NCI-H345 treated with DMSO at 0.1 percent for 48 hours (cell line): ENCODE results near the gene RBM45.
A peak's percentile ranks its signal among the peaks of the same experiment; 100 is the strongest.
"Not testable (repeated sequence)": the region's sequence is repeated elsewhere in the genome, so short reads cannot be mapped to it uniquely, and the experiment has no call there.

Experiments
- DNase-seq: peaks from one replicate; lab custom pipeline; 2025; ENCODE audit not compliant: unreplicated experiment; lab: John Stamatoyannopoulos, UW

The RBM45 gene, protein sequence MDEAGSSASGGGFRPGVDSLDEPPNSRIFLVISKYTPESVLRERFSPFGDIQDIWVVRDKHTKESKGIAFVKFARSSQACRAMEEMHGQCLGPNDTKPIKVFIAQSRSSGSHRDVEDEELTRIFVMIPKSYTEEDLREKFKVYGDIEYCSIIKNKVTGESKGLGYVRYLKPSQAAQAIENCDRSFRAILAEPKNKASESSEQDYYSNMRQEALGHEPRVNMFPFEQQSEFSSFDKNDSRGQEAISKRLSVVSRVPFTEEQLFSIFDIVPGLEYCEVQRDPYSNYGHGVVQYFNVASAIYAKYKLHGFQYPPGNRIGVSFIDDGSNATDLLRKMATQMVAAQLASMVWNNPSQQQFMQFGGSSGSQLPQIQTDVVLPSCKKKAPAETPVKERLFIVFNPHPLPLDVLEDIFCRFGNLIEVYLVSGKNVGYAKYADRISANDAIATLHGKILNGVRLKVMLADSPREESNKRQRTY

DNA sequence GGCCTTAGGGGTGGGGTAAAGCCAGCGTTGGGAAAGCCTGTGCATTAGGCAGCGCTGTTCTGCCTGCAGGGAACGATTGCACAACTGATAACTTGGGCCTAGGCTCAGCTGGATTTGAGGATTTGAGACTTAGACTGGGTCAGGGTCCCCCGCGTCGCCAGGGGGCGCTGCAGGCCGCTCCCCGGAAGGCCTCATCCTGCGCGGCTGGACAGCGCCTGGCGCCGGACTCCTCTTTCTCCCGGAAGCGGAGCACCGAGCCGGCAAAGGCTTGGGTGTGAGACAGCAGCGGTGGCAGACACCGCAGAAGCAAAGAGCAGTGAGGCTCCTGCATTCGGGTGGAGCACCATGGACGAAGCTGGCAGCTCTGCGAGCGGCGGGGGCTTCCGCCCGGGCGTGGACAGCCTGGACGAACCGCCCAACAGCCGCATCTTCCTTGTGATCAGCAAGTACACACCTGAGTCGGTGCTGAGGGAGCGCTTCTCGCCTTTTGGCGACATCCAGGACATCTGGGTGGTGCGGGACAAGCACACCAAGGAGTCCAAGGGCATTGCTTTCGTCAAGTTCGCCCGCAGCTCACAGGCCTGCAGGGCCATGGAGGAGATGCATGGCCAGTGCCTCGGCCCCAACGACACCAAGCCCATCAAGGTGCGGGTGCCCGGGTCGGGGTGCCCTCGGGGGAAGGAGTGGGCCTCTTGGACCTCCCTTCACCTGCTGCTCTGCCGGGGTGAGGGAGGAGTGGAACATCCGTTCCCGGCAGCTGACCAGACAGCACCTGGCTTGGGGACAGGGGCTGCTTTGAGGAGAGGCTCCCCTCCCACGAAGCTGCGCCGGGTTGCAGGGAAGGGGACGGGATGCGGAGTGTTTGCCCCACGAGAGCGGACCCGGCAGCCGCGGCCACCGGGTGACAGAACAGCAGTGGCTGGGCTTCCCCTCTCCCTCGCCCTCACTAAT is at the start of gene RBM45:
TSS of gene RBM45 (plus strand) at position 236 of the 951 bp plus-strand sequence. CDS start at position 346, 110 bp downstream.
- DNase-seq, result peak; percentile 85

DNA sequence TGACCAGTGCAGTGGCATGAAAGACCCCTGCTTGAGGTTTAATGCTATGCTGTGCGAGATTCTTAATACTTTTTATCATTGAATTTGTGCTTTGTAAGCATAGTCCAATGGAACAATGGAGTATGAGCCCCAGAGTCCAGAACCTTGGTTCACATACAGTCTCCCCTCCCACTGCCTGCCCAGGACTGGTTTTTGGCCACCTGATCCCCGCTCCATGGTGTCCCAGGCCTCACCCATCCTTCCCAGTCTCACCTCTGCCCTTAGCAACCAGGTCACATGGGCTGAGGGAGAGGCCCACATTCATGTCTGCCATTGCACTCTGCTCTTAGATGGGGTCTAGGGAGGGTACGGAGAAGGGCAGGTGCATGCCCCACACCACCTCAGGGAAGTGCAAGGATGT is 45.9 kb upstream of the RBM45 start:
- no peak for DNase-seq

DNA sequence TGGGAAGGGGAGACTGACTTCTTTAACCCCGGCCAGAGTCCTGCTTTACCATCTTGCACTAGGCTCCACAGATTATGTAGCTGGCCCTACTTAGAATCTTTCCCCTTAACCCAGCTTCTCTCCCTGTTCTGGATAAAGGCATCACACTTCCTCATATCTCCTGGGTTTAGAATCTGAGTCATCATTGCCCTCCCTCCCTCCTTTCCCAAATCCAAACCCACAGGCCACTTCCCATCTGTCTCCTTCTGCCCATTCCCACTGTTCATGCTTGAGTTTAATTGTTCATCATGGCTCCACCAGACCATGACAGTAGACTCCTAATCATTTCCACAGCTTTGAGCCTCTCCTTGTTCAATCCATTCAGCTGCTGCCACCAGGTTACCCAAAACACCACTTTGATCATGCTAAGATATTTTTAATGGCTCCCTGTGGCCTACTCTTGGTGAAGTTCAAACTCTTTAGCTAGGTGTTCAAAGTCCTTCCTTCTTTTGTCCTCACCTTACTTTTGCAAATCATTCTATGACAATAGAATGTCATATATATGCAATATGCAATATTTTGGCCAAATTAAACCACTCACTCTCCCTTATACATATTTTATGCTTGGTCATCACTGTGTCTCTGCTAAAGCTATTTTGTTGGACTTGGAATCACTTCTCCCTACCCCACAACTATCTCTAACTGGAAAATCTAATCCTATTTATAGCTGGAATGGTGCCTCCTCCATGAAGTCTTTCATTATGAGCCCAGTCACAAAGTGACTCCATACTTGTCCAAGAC is 45.2 kb upstream of the RBM45 start:
- peak; percentile 48 for DNase-seq

DNA sequence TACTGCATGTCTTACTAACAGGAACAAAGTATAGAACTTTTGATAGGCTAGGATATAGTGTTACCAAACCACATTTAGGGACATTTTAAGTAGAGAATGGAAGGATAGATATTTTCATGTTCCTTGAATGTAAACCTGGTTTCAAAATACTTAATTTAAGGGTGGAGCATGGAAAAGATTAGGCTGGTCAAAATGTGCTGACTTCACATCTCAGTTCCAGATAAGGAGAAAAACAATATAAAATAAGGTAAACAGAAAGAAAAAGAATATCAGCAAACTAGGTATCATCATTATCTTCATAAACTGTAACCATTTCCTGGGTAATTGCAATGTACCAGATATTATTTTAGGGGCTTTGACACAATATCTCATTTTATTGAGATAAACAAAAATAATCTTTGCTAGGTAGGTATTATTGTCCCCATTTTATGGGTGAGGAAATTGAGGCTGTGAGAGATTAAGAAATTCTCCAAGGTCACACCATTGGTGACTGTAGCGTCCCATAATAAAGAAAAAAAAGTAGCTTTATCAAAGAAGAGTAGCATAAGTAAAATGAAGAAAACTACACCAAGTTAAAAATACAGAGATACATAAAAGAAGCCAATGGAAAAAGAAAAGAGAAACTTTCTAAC is 43.3 kb upstream of the RBM45 start:
- DNase-seq, result no peak

DNA sequence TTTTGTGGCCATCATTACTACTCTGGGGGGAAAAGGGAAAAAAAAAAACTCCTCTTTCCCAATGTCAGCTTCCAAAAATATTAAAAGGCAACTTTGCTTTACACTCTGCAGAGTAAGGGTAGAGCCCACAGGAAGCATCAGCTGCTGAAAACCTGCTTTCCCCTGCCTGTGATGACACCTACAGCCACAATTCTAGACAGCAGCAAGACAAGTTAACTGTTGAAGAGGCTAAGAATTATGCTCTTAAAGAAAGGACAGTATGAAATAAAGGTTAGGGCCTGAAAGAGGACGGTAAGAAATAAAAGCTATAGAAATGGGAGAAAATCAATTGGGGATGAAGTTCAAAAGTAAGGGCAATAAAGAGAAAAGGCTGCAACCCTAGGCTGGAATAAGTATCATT is 42.7 kb upstream of the RBM45 start:
- no peak for DNase-seq

DNA sequence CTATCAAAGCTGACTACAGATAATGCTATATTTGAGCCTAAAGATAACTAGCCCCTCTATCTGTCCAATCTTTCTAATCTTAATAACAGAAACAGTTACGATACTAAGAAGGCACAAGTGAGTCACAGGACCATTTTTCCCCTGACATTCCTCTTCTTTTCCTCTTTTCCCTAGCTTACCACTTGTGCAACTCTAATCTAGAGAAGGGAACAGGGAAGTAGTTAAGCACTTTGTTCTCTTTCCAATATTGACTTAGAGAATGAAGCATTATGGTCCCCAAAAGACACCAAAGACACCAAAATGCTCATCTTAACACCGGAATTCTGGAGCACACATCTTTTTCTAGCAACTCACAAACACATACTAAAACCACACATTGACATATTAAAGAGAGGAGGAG is 41.4 kb upstream of the RBM45 start:
- DNase-seq, result no peak

DNA sequence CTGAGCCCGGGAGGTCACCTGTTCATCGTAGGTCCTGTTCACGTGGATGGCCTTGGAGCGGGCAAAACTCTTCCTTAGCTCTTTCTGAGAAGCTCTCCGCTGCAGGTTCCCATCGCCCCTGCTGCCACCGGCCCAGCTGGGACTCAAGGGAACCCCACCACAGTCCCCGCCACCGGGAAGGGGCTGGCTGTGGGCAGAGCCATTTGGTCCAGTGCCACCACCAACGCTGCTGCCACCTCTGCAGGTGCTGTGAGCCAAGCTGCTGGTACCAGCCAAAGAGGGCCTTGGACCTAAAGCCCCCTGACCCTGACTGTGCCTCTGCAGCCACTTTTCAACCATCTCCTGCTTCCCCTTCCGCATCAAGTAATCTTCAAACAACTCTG is 40.2 kb upstream of the RBM45 start:
- DNase-seq, result no peak

DNA sequence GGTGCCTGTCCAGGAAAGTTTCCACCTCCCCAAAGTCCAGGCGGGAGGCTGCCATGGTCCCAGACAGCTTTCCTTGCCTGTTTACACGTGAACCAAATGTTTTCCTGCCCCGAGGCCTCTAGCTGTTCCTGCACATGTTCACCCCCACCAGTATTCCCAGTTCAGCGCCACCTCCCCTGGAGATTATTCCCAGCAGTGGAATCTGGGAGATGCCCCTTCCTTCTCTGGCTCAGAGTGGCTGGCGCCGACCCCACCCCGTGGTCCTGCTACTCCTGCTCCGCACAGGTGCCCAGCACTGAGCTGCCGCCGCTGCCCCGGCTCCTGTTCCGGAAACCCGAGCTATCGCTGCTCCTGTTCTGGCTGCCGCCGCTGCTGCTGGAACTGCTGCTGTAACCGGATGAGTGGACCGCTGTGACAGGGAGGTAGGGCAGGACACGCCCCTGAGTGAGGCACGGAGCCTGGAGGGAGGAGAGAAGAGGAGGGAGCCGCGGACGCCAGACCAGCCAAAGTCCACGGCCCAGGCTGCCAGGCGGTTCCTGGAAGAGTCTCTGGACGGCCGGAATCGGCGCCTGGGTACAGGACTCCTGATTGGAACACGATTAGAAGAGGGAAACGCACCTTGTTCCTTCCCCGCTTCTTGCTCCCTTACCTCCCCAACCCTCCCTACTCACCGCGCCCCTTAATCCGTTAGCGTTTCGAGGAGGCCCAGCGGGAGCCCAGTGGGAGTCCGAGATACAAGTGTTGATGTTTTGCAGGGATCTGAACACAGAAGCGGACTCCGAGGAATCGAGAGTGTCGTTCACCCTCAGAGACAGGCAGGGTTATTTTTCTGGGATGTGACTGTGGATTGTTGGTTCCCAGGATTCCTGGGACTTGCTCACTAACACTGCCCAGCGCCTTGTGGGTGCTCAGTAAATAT is 39.6 kb upstream of the RBM45 start, which contains the start of gene PDE11A:
TSS of gene PDE11A (minus strand) at position 395 of the 919 bp plus-strand sequence. CDS start at position 55, 340 bp downstream.
- DNase-seq, result peak; percentile 68

DNA sequence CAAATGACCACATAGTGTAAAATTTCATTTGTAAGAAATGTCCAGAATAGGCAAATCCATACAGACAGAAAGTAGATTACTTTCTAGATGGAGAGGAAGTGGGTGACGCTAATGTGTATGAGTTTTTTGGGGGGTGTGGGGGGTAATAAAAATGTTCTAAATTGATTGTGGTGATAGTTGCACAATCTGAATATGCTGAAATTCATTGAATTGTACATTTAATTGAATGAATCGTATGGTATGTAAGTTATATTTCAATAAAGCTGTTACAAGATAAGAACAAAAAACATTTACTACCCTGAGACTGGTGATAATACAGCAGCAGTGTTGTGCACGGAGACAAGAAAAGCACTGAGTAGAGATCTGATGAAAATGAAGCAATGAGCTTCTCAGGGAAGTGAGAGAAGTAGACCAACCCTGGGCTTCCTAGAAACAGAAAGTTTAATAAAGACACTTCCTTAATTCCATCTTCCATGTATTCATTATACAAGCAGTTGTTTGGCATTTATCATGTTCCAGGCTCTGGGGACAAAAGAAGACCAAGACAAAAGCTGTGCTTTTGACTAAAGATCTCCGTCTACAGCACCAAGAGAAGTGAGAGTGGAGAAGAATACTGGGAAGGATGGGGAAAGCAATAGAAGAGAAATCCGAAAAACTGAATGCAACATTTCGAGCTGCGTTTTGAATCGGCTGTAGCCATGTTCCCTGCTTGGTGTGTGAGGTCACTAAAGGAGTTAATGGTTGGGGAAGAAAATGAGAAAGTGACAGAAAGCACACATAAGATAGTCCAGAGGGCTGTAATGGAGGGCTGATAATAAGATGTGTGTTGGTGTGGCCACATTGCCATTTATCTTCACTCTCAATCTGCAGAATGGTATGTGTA is 37.9 kb upstream of the RBM45 start:
- DNase-seq, result no peak

DNA sequence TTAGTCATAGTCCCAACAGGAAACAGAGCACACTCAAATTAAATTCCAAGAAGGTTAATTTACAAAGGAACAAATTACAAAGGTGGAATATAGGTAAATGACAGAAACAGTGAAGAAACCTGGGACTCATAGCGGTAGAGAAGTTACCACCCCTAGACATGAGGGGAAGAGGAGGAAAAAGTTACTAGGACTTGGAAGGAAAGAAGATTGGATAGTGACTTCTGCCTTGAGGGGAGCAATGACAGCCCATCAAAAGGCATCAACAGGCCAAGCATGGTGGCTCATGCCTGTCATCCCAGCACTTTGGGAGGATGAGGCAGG is 37.3 kb upstream of the RBM45 start:
- DNase-seq, result no peak

DNA sequence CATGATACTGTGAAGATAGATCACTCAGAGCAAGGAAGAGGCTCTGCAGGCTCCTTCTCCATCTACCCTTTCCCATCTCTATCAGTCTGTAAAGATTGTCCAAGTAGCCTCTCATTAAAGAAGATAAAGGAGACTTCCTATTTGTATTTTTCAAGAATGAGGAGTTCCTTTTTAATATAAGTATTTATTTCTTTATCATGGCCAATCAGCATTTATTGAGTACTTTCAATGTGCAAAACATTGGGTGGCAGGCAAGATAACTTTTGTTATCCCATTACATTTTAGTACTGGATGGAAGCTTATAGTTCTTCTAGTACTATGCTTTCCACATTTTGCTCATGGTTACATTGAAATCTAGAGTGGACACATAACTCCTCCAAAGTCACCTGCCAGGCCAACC is 36.1 kb upstream of the RBM45 start:
- DNase-seq, result no peak

DNA sequence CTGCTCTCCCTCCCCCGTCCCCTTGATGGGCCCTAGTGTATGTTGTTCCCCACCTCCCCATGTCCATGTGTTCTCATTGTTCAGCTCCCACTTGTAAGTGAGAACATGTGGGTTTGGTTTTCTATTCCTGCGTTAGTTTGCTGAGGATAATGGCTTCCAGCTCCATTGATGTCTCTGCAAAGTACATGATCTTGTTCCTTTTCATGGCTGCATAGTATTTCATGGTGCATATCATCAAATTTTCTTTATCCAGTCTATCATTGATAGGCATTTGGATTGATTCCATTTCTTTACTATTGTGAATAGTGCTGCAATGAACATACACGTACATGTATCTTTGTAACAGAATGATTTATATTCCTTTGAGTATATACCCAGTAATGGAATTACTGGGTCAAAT is 33.0 kb upstream of the RBM45 start:
- not testable (repeated sequence) for DNase-seq

DNA sequence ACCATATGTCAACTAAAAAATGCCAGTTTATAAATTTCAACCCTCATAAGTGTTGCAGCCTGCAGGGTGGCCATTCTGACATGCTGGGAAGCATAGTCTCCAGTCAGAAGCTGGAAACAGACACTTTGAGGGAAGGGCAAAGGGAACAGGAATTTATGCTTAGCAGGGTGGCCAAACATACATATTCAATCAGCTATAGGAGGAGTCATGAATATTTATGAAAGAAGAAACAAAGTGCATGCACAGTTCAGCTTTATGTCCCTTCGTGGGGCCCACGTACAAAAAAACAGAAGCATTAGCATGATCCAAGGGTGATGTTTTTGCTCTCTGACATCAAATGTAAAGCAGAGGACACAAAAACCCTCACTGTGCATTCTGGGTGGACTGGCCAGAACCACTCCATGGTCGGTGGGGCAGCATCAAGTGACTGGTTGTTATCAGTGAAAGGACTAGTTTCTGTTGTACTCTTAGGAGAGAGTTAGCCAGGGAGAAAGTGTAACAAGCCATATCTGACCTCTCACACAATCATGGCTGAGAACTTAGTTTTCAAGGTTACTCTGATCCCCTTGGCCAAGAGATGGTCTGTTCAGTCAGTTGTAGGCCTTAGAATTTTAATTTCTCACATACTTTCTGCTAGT is 29.7 kb upstream of the RBM45 start:
- no peak for DNase-seq

DNA sequence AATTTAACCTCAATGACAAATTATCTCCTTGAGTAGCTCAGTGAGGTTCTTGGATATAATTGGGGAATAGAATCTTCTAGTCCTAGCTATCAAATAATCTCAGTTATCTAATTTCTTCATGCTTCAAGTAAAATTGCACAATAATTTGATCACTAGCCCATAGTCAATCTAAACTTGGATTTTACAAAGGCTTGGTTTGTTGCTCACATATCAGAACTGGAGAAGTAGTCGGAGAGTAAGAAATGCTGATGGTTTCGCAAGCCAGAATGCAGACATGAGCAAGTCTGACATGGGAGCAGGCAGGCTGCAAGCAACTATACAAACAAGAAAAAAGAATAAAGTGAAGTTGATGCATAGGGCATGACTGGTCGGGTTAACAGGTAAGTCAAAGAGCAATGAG is 28.0 kb upstream of the RBM45 start:
- DNase-seq, result no peak

DNA sequence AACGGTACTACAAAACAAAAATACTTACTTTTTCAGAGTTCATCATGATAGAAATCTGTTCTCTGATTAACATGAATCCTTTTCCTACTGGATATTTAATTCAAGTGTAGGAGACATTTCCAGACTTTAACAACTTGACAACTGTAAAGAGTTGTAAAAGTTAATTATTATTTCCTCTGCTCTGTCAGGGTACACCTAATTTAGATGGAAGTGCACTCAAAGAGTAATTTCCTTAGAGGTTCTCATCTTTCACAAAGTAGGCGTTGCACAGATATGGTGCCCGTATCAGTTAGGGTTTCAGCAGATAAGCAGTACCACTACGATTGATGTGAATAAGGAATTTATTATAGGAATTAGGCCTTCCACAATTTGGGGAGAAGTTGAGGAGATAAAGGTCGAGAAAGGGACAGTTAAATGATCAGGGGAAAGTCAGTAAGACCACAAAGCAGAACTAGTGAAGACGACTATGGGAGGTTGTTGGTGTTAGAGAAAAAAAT is 23.4 kb upstream of the RBM45 start:
- DNase-seq, result no peak

DNA sequence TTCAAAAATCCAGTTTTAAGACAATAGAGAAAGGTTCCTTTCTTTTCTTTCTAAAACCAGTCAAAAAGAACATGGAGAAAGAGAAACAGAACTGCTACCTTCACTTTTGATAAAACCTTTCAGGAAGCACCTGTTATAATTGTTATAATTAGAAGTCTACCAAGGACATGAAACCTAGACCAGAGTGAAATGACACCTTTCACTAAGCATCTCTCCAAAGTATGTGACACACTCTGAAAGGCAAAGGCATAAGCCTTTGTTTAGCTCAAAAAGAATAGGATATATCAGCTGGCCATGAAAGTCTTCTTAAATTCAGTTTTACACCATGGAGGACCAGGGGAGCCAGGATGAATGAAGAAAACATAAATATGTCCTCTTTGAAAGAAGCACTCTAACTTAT is 18.8 kb upstream of the RBM45 start:
- no peak for DNase-seq

DNA sequence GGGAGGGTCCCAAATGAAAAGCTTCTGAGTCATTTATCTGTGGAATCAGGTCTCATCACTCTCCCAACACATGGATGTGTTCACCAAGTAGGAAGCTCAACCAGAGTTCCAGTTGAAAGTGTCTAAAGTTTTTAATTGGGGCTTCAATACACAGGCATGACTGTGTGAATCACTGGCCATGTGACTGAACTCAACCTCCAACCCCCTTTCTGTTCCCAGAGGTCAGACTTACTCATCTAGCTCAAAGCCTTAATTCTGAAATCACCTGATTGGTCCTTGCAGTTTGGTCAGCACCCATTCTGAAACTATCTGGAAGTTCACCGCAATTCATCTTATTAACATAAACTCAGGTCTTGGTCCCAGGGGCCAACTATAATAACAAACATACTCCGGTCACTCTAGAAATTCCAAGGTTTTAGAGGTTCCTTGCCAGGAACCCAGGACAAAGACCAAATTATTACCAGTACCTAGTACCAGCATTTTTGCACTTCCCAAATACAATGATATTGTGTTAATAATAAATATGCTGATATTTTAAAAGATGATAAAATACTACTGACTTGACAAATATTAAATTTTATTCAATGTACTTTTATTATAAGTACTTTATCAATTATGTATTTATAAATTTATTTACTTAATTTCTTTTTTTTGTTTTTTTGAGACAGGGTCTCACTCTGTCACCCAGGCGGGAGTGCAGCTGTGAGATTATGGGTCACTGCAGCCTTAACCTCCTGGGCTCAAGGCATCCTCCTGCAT is 10.7 kb upstream of the RBM45 start:
- DNase-seq, result no peak
